Measurements from ENCODE around the gene PRMT9. TPM values are rescaled to one million over a fixed set of nuclear protein-coding genes. Genes with fewer than 3 reads are reported as not detected.

Gene PRMT9
- 10 to 100 TPM; 11.0 to 12.0 TPM for total RNA-seq

DNA sequence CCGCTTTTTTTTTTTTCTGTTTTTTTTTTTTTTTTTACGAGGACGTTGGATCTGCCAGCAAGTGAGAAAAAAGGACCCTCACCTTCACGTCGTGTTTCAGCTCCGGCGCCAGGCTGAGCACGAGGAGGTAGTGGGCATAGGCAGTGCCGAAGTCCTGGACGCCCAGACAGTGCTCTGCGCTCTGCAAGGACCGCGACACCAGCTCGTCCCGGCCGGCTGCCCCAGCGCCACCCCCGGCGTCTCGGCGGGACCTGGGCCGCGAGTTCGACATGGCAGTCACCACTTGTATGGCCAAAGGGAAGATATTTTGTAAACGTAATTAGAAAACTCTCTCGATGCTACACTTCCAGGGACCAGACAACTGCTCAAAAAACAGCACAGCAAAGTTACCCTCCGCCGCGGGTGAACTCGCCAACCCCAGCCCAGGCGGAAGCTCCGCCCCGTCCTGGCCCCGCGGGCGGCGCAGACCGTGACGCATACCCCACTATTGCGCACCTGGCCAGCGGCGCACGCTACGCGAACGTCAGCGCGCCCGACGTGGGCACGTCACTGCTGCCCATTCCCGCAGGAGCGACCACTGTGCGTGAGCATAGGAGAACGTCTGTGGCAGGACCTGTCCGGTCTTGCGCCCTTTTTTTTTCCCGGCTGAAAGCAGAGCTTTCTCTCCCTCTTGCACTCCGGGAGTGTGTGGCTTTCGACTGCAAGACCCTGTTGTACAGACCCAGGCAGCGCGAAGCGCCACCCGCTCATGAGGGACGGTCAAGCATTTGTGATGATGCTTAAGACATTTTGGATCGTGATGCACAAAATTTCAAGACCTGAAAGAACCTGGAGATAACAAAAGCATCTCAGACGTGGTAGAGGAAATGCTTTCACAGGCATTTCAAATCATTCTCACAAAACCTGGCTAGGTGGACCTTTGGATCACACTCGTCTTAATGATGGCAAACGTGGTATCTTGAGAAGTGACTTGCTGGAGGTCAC is at the start of gene PRMT9:
Gene PRMT9 (minus strand): TSS at position 447 of the 984 bp plus-strand sequence. CDS start 176 bp downstream, at position 271.
- peak; percentile 91 for DNase-seq
- H3K36me3 Mint-ChIP-seq (ENCODE audit: low read depth), result peaks cover 23% of the 10 kb centered on the region

DNA sequence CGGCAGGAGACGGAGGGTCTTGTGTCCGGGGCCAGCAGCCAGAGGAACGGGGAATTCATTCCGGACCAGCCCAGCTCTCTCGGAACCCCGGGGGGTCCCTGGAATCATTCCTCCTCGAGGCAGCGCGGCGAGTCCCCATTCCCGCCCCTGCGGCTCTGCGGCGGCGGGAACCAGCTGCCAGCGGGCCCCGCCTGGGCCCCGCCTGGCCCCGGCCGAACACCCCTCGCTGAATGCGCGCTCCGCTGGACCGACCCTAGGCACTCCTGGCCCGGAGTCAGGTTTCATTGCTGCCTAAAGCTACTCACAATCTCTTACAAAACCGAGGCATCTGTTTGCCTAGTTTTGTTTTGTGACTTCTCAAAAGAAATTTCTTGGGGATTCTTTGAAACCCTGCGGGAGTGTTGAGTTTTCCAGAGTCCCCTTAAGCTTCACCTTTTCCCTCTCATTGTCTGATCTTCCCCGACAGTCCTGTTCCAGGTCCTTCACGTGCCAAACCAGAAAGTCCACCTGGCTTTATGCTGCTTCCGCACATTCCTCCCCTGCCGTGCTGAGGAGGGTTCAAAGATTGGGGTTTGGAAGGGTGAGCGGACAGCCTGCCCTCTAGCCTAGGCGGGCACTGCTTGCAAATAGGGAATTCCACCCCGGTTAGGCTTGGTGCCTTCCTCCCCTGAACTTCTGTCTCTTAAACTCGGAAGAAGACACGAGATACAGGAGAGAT is 48.7 kb upstream of the PRMT9 start:
- Mint-ChIP-seq H3K36me3 (ENCODE audit: low read depth) (peaks cover 7% of the 10 kb centered on the region), H3K27me3 (peaks cover 10% of the 10 kb centered on the region), H3K9me3 (no peaks in the 10 kb centered on the region), H3K4me3 (peak overlapping the region; percentile 95), H3K4me1 (peaks cover 56% of the 10 kb centered on the region), H3K27ac (peak overlapping the region; percentile 87)
- DNase-seq, result peak; percentile 28
- ChIA-PET CTCF (interaction anchor here (0.6 to 9.5 kb wide), 11 partner anchors 9 to 133 kb away, joined by 3 to 74 read pairs (median 5); partner anchors contain the start of genes PRMT9 and TMEM184C), POLR2A (interaction anchor here (0.7 to 4.7 kb wide), 29 partner anchors 9 to 710 kb away, joined by 3 to 56 read pairs (median 6); partner anchors contain the start of genes NR3C2, PRMT9 and TMEM184C)

More for the DNA sequence above, at the start of gene PRMT9:
- no peaks in the 10 kb centered on the region for H3K9me3 Mint-ChIP-seq
- peaks cover 46% of the 10 kb centered on the region for H3K4me1 Mint-ChIP-seq
- H3K4me3 Mint-ChIP-seq, result peak within 1 kb of the TSS; percentile 89
- H3K27me3 Mint-ChIP-seq, result peaks cover 7% of the 10 kb centered on the region
- POLR2A ChIA-PET, result interaction anchor here (0.8 to 2.7 kb wide), 20 partner anchors 10 to 758 kb away, joined by 3 to 56 read pairs (median 4); partner anchors contain the start of genes ARHGAP10, NR3C2 and TMEM184C
- peak within 1 kb of the TSS; percentile 83 for H3K27ac Mint-ChIP-seq
- CTCF ChIA-PET, result interaction anchor here (0.7 to 4.7 kb wide), 11 partner anchors 10 to 182 kb away, joined by 3 to 40 read pairs (median 3); partner anchors contain the start of genes ARHGAP10 and TMEM184C

DNA sequence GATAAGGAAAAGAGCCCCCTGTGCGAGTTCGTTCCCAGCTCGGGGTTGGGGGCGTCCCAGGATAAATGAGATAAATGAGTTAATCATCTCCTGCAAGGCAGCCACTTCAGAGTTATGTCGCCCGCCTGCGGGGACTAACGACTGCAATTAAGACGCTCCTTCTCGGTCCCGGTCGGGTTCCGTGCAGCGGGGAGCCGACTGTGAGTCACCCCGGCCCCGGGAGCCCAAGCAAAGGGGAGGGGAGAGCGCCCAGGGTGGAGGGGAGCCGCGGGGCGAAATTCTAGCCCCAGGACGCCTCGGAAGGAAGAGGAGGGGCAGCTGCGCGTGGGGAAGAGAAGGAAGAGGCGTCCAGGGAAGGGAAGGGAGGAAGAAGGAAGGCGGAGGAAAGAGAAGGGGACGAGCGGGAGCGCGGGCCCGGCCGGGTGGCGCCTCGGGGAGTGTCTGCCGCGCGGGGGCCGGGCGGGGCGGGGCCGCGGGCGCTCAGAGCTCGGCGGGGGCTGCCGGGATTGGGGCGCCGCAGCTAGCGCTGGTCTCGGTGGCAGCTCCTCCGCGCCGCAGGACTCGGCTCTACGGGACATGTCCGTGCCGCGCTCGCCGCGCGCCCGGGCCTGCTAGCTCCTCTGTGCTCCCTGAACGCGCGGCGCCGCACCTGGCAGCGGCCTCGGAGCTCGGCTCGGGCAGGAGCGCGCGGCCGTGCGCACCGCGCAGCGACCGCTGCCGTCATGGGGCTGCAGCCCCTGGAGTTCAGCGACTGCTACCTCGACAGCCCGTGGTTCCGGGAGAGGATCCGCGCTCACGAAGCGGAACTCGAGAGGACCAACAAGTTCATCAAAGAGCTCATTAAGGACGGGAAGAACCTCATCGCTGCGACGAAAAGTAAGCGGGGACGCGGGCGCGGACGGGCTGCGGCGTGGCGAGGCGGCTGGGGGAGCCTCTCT is 47.9 kb upstream of the PRMT9 start, which contains the start of gene ARHGAP10:
Gene ARHGAP10 (plus strand): TSS at position 509 of the 938 bp plus-strand sequence. CDS start 214 bp downstream, at position 723.
- H3K4me3 Mint-ChIP-seq, result peak within 1 kb of the TSS; percentile 95
- peaks cover 55% of the 10 kb centered on the region for H3K4me1 Mint-ChIP-seq
- peak; percentile 71 for DNase-seq
- CTCF ChIA-PET, result interaction anchor here (0.6 to 9.5 kb wide), 14 partner anchors 9 to 134 kb away, joined by 3 to 74 read pairs (median 4); partner anchors contain the start of genes PRMT9 and TMEM184C
- POLR2A ChIA-PET, result interaction anchor here (0.7 to 4.7 kb wide), 31 partner anchors 10 to 711 kb away, joined by 3 to 56 read pairs (median 4); partner anchors contain the start of genes NR3C2, PRMT9 and TMEM184C
- peaks cover 12% of the 10 kb centered on the region for H3K27me3 Mint-ChIP-seq
- H3K36me3 Mint-ChIP-seq (ENCODE audit: low read depth), result peaks cover 7% of the 10 kb centered on the region
- H3K9me3 Mint-ChIP-seq, result no peaks in the 10 kb centered on the region
- H3K27ac Mint-ChIP-seq, result peak within 1 kb of the TSS; percentile 91

GRCh38 chr4:147730333-147730732 is 46.4 kb upstream of the PRMT9 start:
- ChIA-PET POLR2A (interaction anchor here (2.7 to 4.7 kb wide), 3 partner anchors 11 to 113 kb away, joined by 26 to 56 read pairs (median 35); partner anchors contain the start of genes PRMT9 and TMEM184C), CTCF (interaction anchor here (0.6 to 9.5 kb wide), 4 partner anchors 9 to 136 kb away, joined by 3 to 74 read pairs (median 9); no protein-coding TSS in a partner anchor)
- H3K27me3 Mint-ChIP-seq, result peaks cover 12% of the 10 kb centered on the region
- no peaks in the 10 kb centered on the region for H3K9me3 Mint-ChIP-seq
- DNase-seq, result no peak
- H3K36me3 Mint-ChIP-seq (ENCODE audit: low read depth), result peaks cover 3% of the 10 kb centered on the region
- H3K4me3 Mint-ChIP-seq, result no peak overlapping the region
- peaks cover 40% of the 10 kb centered on the region for H3K4me1 Mint-ChIP-seq
- H3K27ac Mint-ChIP-seq, result no peak overlapping the region

DNA sequence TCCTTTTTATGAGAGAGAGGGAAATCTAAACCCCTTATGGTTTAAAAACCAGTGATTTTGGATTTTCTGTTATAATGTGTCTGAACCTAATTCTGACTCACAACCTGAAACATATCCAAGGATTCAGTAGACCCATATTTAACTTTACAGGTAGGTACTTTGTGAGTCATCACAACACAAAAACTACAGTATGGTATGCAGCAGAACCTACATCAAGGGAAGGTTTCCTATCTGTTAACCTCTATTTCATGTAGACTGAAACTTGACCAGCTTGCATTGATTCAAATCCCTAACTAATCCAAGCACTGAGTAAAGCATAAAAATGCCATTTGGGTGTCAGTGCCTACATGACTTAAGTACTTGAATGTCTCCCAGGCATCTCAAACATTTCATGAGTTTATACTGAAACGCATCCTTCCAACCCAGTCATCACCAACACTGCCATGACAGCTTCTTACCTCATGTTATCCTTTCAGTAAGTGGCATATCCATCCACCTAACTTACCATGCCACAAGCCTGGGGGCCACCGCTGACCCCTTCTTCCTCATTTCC is 43.6 kb upstream of the PRMT9 start:
- H3K9me3 Mint-ChIP-seq, result no peaks in the 10 kb centered on the region
- no peak overlapping the region for H3K4me3 Mint-ChIP-seq
- no peaks in the 10 kb centered on the region for H3K36me3 Mint-ChIP-seq (ENCODE audit: low read depth)
- ChIA-PET POLR2A (no interaction called here), CTCF (interaction anchor here (0.7 to 9.5 kb wide), 3 partner anchors 18 to 139 kb away, joined by 3 to 74 read pairs (median 8); partner anchors contain the start of gene PRMT9)
- peaks cover 14% of the 10 kb centered on the region for H3K4me1 Mint-ChIP-seq
- DNase-seq, result no peak
- no peak overlapping the region for H3K27ac Mint-ChIP-seq
- H3K27me3 Mint-ChIP-seq, result peaks cover 15% of the 10 kb centered on the region

GRCh38 chr4:147725673-147726072 is 41.7 kb upstream of the PRMT9 start:
- no peaks in the 10 kb centered on the region for H3K36me3 Mint-ChIP-seq (ENCODE audit: low read depth)
- peaks cover 6% of the 10 kb centered on the region for H3K4me1 Mint-ChIP-seq
- no peak overlapping the region for H3K4me3 Mint-ChIP-seq
- CTCF ChIA-PET, result interaction anchor here (1.6 to 9.5 kb wide), 2 partner anchors 12 to 140 kb away, joined by 6 to 74 read pairs; no protein-coding TSS in a partner anchor
- no peak overlapping the region for H3K27ac Mint-ChIP-seq
- H3K27me3 Mint-ChIP-seq, result peaks cover 15% of the 10 kb centered on the region
- no peak for DNase-seq
- POLR2A ChIA-PET, result no interaction called here
- no peaks in the 10 kb centered on the region for H3K9me3 Mint-ChIP-seq

DNA sequence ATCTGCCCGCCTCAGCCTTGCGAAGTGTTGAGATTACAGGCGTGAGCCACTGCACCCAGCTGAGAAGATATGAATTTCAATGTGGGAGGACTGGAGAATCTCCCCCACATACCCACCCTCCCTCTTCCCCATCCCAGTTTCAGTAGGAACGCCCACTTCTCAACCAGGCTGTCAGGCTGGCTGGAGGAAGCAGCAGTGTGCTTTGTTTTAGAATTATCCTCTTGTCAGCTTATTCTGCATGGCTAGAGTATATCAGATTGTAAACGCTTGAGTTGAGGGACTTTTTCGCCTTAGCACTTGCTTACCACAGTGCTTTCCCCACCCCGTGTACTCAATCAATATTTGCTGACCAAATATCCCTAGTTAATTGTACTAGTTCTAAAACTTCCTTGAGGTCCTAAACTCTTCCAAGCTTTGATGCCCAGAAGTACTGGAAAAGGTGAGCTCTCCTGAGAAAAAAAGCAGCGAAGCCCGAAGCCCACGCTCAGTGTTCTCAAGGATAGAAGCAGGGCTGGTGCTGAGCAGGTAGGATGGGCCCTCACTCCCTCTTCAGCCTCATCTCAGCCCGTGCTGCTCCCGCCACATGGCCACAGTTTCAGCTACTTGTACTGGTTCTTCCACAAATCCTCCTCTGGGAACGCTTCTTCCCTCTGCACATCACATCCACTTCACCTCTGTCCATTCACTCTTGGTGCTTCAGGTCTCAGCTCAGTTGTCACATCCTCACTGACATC is 40.7 kb upstream of the PRMT9 start:
- POLR2A ChIA-PET, result no interaction called here
- H3K27me3 Mint-ChIP-seq, result peaks cover 15% of the 10 kb centered on the region
- CTCF ChIA-PET, result interaction anchor here (0.6 to 1.9 kb wide), 4 partner anchors 11 to 335 kb away, joined by 3 to 7 read pairs (median 4); no protein-coding TSS in a partner anchor
- H3K4me3 Mint-ChIP-seq, result no peak overlapping the region
- no peak overlapping the region for H3K27ac Mint-ChIP-seq
- peaks cover 3% of the 10 kb centered on the region for H3K9me3 Mint-ChIP-seq
- no peaks in the 10 kb centered on the region for H3K36me3 Mint-ChIP-seq (ENCODE audit: low read depth)
- no peak for DNase-seq
- H3K4me1 Mint-ChIP-seq, result peaks cover 2% of the 10 kb centered on the region

DNA sequence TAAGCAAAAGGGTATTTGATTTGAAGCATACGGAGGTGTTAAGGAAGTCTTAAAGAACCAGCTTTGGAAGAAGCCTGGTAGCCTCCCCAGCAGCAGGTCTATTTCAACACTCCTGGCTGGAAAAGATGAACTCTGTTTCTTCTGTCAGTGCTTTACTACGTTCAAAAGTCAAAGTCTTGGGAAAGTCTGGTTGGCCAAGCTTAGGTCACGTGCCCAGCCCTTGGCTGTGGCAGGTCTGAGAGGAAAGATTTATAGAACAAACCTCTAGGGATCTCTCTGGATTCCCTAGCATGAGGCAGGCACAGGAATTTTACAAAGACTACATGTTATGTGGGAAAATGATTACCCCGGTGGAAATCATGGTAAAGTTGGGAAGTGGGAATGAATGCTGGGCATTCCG is 39.4 kb upstream of the PRMT9 start:
- DNase-seq, result no peak
- no peaks in the 10 kb centered on the region for H3K4me1 Mint-ChIP-seq
- no peak overlapping the region for H3K4me3 Mint-ChIP-seq
- CTCF ChIA-PET, result interaction anchor here (1.9 kb wide), 1 partner anchor 143 kb away, joined by 7 read pairs; no protein-coding TSS in a partner anchor
- POLR2A ChIA-PET, result no interaction called here
- peaks cover 10% of the 10 kb centered on the region for H3K27me3 Mint-ChIP-seq
- no peaks in the 10 kb centered on the region for H3K36me3 Mint-ChIP-seq (ENCODE audit: low read depth)
- no peak overlapping the region for H3K27ac Mint-ChIP-seq
- peaks cover 3% of the 10 kb centered on the region for H3K9me3 Mint-ChIP-seq

- no peak for DNase-seq
- H3K27ac Mint-ChIP-seq, result no peak overlapping the region
- H3K27me3 Mint-ChIP-seq, result peaks cover 13% of the 10 kb centered on the region
- H3K36me3 Mint-ChIP-seq (ENCODE audit: low read depth), result no peaks in the 10 kb centered on the region
- no peak overlapping the region for H3K4me3 Mint-ChIP-seq
- peaks cover 7% of the 10 kb centered on the region for H3K4me1 Mint-ChIP-seq
- CTCF ChIA-PET, result interaction anchor here (0.6 to 2.1 kb wide), 2 partner anchors 12 to 149 kb away, joined by 3 to 8 read pairs; no protein-coding TSS in a partner anchor
- H3K9me3 Mint-ChIP-seq, result peaks cover 3% of the 10 kb centered on the region
- POLR2A ChIA-PET, result no interaction called here
These were observed 33.9 kb upstream of the PRMT9 start for GRCh38 chr4:147717878-147718277.

DNA sequence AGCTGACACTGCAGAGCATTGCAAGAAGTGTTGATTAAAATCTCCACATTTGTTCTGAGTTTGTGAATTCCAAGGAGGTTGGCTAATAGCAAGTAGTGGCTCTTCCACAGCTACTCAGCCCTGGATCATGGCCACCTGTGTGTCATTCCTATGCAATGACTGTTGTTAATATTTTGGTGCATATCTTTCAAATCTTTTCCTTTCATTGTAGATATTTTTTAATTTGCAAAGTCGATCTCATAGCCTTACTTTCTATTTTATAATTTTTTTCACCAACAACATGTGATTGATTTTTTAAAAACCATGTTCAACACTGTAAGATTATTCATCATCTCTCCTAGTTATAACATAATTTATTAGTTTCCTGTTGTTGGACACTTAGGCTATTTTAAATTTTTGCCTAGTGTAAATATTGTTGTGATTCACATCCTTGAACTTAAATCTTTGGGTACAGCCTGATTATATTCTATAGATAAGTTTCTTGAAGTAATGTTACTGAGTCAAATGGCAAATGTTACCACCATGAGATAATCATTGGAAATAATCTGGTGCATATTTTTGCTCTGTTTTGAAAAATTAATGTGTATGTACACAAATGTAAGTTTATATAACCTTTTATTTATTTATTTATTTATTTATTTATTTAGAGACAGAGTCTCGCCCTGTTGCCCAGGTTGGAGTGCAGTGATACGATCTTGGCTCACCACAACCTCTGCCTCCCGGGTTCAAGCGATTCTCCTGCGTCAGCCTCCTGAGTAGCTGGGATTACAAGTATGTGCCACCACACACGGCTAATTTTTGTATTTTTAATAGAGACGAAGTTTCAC is 30.8 kb upstream of the PRMT9 start:
- POLR2A ChIA-PET, result no interaction called here
- Mint-ChIP-seq H3K4me3 (no peak overlapping the region), H3K4me1 (peaks cover 7% of the 10 kb centered on the region), H3K9me3 (no peaks in the 10 kb centered on the region), H3K27me3 (peaks cover 13% of the 10 kb centered on the region), H3K36me3 (ENCODE audit: low read depth) (no peaks in the 10 kb centered on the region), H3K27ac (no peak overlapping the region)
- CTCF ChIA-PET, result interaction anchor here (1.2 to 3.9 kb wide), 3 partner anchors 10 to 152 kb away, joined by 3 to 41 read pairs (median 6); no protein-coding TSS in a partner anchor
- DNase-seq, result no peak
